Sigmoid colon (tissue), 4 donors: ENCODE results near the gene SMIM38.

Experiments used
- EP300 ChIP-seq, 4 donors: sonication (generic); formaldehyde crosslinking; IDR thresholded peaks; one replicate each; pipeline ENCODE4 v1.6.1; 2017; ENCODE audit warnings: antibody characterized with exemption in 4 of 4
- POLR2A ChIP-seq, 2 donors: fragments of 450-650 bp; IDR thresholded peaks; one replicate each; pipeline ENCODE4 v1.6.1; 2016; ENCODE audit warnings: antibody characterized with exemption in 2 of 2, mild to moderate bottlenecking in 2 of 2, moderate library complexity in 2 of 2
- TF ChIP-seq, protein P1 (sequence below), 4 experiments: fragments of 450-650 bp in 3 of 4; fragments of 200-600 bp in 1 of 4; IDR thresholded peaks; one replicate each; pipeline ENCODE4 v1.5.1; 2016 to 2019; ENCODE audit warnings: antibody characterized with exemption in 4 of 4, mild to moderate bottlenecking in 3 of 4, moderate library complexity in 2 of 4

- TF ChIP-seq, protein P1, sequence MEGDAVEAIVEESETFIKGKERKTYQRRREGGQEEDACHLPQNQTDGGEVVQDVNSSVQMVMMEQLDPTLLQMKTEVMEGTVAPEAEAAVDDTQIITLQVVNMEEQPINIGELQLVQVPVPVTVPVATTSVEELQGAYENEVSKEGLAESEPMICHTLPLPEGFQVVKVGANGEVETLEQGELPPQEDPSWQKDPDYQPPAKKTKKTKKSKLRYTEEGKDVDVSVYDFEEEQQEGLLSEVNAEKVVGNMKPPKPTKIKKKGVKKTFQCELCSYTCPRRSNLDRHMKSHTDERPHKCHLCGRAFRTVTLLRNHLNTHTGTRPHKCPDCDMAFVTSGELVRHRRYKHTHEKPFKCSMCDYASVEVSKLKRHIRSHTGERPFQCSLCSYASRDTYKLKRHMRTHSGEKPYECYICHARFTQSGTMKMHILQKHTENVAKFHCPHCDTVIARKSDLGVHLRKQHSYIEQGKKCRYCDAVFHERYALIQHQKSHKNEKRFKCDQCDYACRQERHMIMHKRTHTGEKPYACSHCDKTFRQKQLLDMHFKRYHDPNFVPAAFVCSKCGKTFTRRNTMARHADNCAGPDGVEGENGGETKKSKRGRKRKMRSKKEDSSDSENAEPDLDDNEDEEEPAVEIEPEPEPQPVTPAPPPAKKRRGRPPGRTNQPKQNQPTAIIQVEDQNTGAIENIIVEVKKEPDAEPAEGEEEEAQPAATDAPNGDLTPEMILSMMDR (IDR thresholded peaks at IDR 0.05), result no peak
- TF ChIP-seq POLR2A (IDR thresholded peaks at IDR 0.05) (no peak), EP300 (IDR thresholded peaks at IDR 0.05) (no peak)
These were observed 19.3 kb upstream of the SMIM38 start for GRCh38 chr11:69136471-69136870.
